Right lobe of liver (tissue), 6 donors: ENCODE measurements around the gene SH3PXD2A. TPM values are rescaled to one million over a fixed set of nuclear protein-coding genes. Genes with fewer than 3 reads are reported as not detected.
A peak's percentile ranks its signal among the peaks of the same experiment; 100 is the strongest.

ENCODE experiments used
- ATAC-seq, 4 donors: fragments of 200-7000 bp; cut with Tn5 transposase; one replicate each; pipeline ENCODE4 v1.9.1; 2020; ENCODE audit warnings: mild to moderate bottlenecking in 4 of 4, moderate library complexity in 4 of 4
- DNase-seq, 3 donors: peaks; one replicate each; pipeline ENCODE4 v3.0.0-alpha.2; 2020
- H3K27ac ChIP-seq, 3 donors: fragments of 200-600 bp; one replicate each; pipeline ENCODE4 v1.8.0; 2022
- H3K27me3 ChIP-seq, 2 donors: fragments of 200-600 bp; one replicate each; pipeline ENCODE4 v1.8.0; 2022
- H3K36me3 ChIP-seq, 4 donors: fragments of 200-600 bp; sonication (generic) in 1 of 4; one replicate each; pipeline versions ENCODE4 v1.5.1 to v1.8.0; 2017 to 2022; ENCODE audit warnings: control low read depth in 1 of 4
- H3K4me1 ChIP-seq, 4 donors: fragments of 200-600 bp; sonication (generic) in 1 of 4; one replicate each; pipeline versions ENCODE4 v1.5.1 to v1.8.0; 2017 to 2022; ENCODE audit warnings: control low read depth in 1 of 4
- H3K4me3 ChIP-seq, 3 donors: fragments of 200-600 bp; one replicate each; pipeline ENCODE4 v1.8.0; 2022
- H3K9me3 ChIP-seq, 4 donors: fragments of 200-600 bp; sonication (generic) in 1 of 4; one replicate each; pipeline versions ENCODE4 v1.5.1 to v1.8.0; 2017 to 2022; ENCODE audit warnings: control low read depth in 1 of 4
- POLR2A ChIP-seq: fragments of 450-650 bp; IDR thresholded peaks from one replicate; pipeline ENCODE4 v1.6.1; 2017; ENCODE audit warnings: antibody characterized with exemption, mild to moderate bottlenecking
- WGBS: methylation state at CpG from one replicate; pipeline ENCODE4 v1.1.6; 2018; ENCODE audit warnings: low coverage, low lambda C conversion rate; ENCODE audit not compliant: insufficient coverage; ENCODE audit errors: missing lambda C conversion rate; 5-methylcytosine and 5-hydroxymethylcytosine counted together
- intact Hi-C, 2 donors: fragments of 100-400 bp; cut with DNase I; formaldehyde crosslinking; loops; one replicate each; pipeline versions ENCODE4 v1.11.2 to v1.14.1; 2022
- total RNA-seq, 6 experiments: library from RNA; depleted of rRNA in 2 of 6; stranded (reverse); fragments of >200 nt in 2 of 6; fragmentation: NEBNext Ultra II Directional in 3 of 6; extraction: Animal tissue kit (Norgen Biotek cat#: 25700) in 3 of 6; gene quantifications; one replicate each; pipeline versions ENCODE4 v1.1.0 to v1.2.4, GENCODE V29; 2016 to 2023
- TF ChIP-seq, protein P1 (sequence below), 4 donors: fragments of 200-600 bp in 3 of 4; fragments of 450-650 bp in 1 of 4; IDR thresholded peaks; one replicate each; pipeline versions ENCODE4 v1.5.1 to v1.8.0; 2016 to 2022; ENCODE audit warnings: antibody characterized with exemption in 4 of 4, mild to moderate bottlenecking in 2 of 4
- donor health status: DM: no; HTN: yes; CAD: no.
- donor health status: DM: no; HTN: no; CAD: no.
- donor health status: DM: no; HTN: no; CAD: no.
- donor health status: DM: no; HTN: yes; CAD: no.
- donor health status: DM: no; HTN: yes; CAD: no.

The SH3PXD2A gene
- total RNA-seq, 6 experiments from 2014 or later: 3.0 to 38.3 (median 10.0) TPM

DNA sequence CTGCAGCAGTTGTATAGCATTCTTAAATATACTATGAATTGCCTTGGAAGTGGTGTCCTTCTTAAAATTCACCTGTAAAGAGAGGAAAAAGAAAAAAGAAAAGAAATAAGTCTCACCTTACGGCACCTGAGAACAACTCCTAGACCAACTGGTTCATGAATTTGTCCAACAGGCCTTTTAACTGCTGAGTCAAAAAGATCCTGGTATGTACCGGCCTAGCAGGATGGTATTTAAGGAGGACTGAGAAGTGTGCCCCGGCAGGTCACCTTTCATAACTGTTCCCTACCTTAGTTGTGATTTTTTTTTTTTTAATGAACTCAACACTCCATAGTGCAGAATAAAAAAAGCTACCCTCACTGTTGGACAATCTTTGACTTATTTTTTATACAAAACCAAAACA lies 36.8 kb upstream of the SH3PXD2A start:
- Histone ChIP-seq H3K36me3 (peaks cover 0 to 21% (median 0%) of the 10 kb centered on the region in 4 donors), H3K27me3 (no peaks in the 10 kb centered on the region), H3K27ac (no peak overlapping the region), H3K4me3 (no peak overlapping the region), H3K9me3 (no peaks in the 10 kb centered on the region), H3K4me1 (peaks cover 0 to 24% (median 0%) of the 10 kb centered on the region in 4 donors)
- 86% methylated on average over 3 of the region's 3 CpGs for WGBS
- TF ChIP-seq, protein P1, sequence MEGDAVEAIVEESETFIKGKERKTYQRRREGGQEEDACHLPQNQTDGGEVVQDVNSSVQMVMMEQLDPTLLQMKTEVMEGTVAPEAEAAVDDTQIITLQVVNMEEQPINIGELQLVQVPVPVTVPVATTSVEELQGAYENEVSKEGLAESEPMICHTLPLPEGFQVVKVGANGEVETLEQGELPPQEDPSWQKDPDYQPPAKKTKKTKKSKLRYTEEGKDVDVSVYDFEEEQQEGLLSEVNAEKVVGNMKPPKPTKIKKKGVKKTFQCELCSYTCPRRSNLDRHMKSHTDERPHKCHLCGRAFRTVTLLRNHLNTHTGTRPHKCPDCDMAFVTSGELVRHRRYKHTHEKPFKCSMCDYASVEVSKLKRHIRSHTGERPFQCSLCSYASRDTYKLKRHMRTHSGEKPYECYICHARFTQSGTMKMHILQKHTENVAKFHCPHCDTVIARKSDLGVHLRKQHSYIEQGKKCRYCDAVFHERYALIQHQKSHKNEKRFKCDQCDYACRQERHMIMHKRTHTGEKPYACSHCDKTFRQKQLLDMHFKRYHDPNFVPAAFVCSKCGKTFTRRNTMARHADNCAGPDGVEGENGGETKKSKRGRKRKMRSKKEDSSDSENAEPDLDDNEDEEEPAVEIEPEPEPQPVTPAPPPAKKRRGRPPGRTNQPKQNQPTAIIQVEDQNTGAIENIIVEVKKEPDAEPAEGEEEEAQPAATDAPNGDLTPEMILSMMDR (IDR thresholded peaks at IDR 0.05): no peak
- TF ChIP-seq POLR2A: no peak
- ATAC-seq (no peak), DNase-seq (no peak)
- intact Hi-C loops: no loop called here

- WGBS: 67% methylated on average over 2 of the region's 2 CpGs
- no peak for DNase-seq
- H3K4me3 ChIP-seq: no peak overlapping the region
- no peaks in the 10 kb centered on the region for H3K9me3 ChIP-seq
- ATAC-seq: no peak
- peaks cover 0 to 24% (median 0%) of the 10 kb centered on the region in 4 donors for H3K4me1 ChIP-seq
- H3K27ac ChIP-seq: no peak overlapping the region
- no peak for TF ChIP-seq POLR2A
- TF ChIP-seq, protein P1 (IDR thresholded peaks at IDR 0.05): no peak
- H3K36me3 ChIP-seq: peaks cover 0 to 18% (median 0%) of the 10 kb centered on the region in 4 donors
- intact Hi-C loops: no loop called here
- no peaks in the 10 kb centered on the region for H3K27me3 ChIP-seq
Observed at GRCh38 chr10:103890688-103891087, 35.3 kb upstream of the SH3PXD2A start.

DNA sequence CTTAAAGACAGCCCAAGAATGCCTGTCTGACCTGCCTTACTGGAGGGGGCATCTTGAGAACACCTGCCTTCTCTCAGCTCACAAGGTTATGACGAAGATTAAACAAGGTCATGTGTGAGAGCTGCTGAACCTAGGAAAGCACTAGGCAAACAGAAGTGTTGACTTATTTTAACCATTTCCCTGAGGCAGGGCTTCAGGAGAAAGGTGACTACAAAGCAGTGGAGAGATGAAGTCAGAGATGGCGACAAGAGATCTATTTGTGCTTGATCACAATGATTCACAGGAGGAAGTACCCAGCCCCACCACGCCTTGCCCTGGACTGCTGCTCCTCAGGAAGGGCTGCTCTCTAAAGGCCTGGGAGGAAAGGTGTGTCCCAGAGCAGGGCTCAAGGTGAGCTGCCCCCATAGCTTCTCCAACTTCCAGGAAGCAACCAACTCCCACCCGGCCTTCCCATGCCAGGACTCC lies 34.9 kb upstream of the SH3PXD2A start:
- intact Hi-C loops: no loop called here
- Histone ChIP-seq H3K27ac (no peak overlapping the region), H3K36me3 (peaks cover 0 to 18% (median 0%) of the 10 kb centered on the region in 4 donors), H3K27me3 (no peaks in the 10 kb centered on the region), H3K9me3 (no peaks in the 10 kb centered on the region), H3K4me1 (peaks cover 0 to 21% (median 0%) of the 10 kb centered on the region in 4 donors), H3K4me3 (no peak overlapping the region)
- WGBS: 22% methylated on average over 1 of the region's 4 CpGs
- DNase-seq (peak in 1 of 3 donors; percentile 23), ATAC-seq (peak in 3 of 4 donors; percentile 24 to 45 (median 34))
- no peak for TF ChIP-seq POLR2A
- TF ChIP-seq, protein P1 (IDR thresholded peaks at IDR 0.05): no peak

DNA sequence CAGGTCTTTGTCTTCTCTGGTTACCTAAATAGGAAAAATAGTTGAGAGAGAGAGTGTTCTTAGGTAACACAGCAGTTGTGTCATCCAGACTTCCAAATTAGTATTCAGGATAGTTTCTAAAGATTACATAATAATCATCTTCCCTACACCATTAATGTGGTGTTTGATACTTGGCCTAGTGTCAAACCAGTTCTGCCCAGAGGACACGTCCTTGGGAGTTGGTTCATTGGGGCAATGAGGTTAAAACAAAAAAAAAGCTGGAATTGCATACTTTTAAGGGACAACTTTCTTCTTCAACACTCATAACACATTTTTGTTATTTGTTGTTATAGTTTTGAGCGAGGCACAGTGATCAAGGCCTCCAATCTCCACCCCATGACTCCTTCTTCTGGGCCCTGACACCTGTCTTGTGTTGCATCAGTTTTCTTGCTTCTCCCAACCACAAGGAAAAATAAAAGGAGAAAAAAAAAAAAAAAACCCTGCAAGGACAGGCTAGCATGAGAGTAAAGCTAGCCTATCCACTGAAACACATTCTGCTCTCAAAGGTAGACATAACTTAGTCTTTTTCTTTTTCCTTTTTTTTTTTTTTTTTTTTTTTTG lies 33.8 kb upstream of the SH3PXD2A start:
- H3K4me1 ChIP-seq: peaks cover 0 to 18% (median 0%) of the 10 kb centered on the region in 4 donors

More for the DNA sequence above, 33.8 kb upstream of the SH3PXD2A start:
- Histone ChIP-seq H3K9me3 (no peaks in the 10 kb centered on the region), H3K27me3 (no peaks in the 10 kb centered on the region), H3K36me3 (peaks cover 0 to 18% (median 0%) of the 10 kb centered on the region in 4 donors), H3K4me3 (no peak overlapping the region), H3K27ac (peak overlapping the region in 2 of 3 donors; percentile 10 to 46)
- DNase-seq (no peak), ATAC-seq (peak in 1 of 4 donors; percentile 53)
- 42% methylated on average over 2 of the region's 2 CpGs for WGBS
- no peak for TF ChIP-seq POLR2A
- TF ChIP-seq, protein P1 (IDR thresholded peaks at IDR 0.05): no peak
- intact Hi-C loops: no loop called here
